ENCODE measurements around the gene TIMM10B.

GRCh38 chr11:6438979-6439571 is 42.2 kb upstream of the TIMM10B start:
- TF ChIP-seq CTCF (IDR thresholded peaks at IDR 0.05; ENCODE audit: insufficient read depth, low read length, poor library complexity, severe bottlenecking) (peak; percentile 60), EZH2phosphoT487 (conservative IDR thresholded peaks at IDR 0.05; ENCODE audit: low read length) (no peak)
